A549 (cell line): ENCODE measurements around the gene TMEM271. TPM values are rescaled to one million over a fixed set of nuclear protein-coding genes. Genes with fewer than 3 reads are reported as not detected.
"Not testable (repeated sequence)": the region's sequence is repeated elsewhere in the genome, so short reads cannot be mapped to it uniquely, and the experiment has no call there.

Experiments
- ATAC-seq, 2 experiments: fragments of 200-7000 bp in 1 of 2; fragments of >200 bp in 1 of 2; cut with Nextera tagmentation in 1 of 2; cut with Tn5 transposase in 1 of 2; 3 replicates each; pipeline versions ENCODE4 v1.8.0 to v1.9.1; 2018 to 2020; ENCODE audit warnings: mild to moderate bottlenecking in 1 of 2, moderate library complexity in 1 of 2
- CTCF ChIA-PET: fragments of 300-600 bp; sonication (Branson Sonifier 250); formaldehyde crosslinking; extraction: SDS; loops from one replicate; lab custom pipeline; 2021; ENCODE audit warnings: antibody characterized with exemption, inconsistent platforms; lab: Yijun Ruan, JAX
- POLR2A ChIA-PET: fragments of 350-600 bp; formaldehyde crosslinking; extraction: SDS; loops from one replicate; lab custom pipeline; 2021; ENCODE audit warnings: antibody characterized with exemption, inconsistent platforms; lab: Yijun Ruan, JAX
- DNase-seq, 2 experiments: peaks; one replicate each; pipeline versions ENCODE4 v3.0.0 to v3.0.0-alpha.2; 2011 to 2016; ENCODE audit warnings: low read depth in 1 of 2, low spot score in 1 of 2
- FAIRE-seq: peaks from 2 replicates; lab custom pipeline; 2011; peaks lifted over from hg19 to GRCh38; lab: Jason Lieb, UNC
- H3K27ac ChIP-seq, 2 experiments: fragments of >200 bp; sonication (Bioruptor Twin); formaldehyde crosslinking; 3 replicates each; pipeline ENCODE4 v1.5.1; 2016 to 2017
- H3K4me1 ChIP-seq: fragments of >200 bp; sonication (Bioruptor Twin); formaldehyde crosslinking; 3 replicates; pipeline ENCODE4 v1.6.1; 2016
- H3K4me2 ChIP-seq: fragments of >200 bp; sonication (Bioruptor Twin); formaldehyde crosslinking; 3 replicates; pipeline ENCODE4 v1.6.1; 2016
- H3K4me3 ChIP-seq: fragments of >200 bp; sonication (Bioruptor Twin); formaldehyde crosslinking; 3 replicates; pipeline ENCODE4 v1.5.1; 2016
- H3K9me3 ChIP-seq: fragments of >200 bp; sonication (Bioruptor Twin); formaldehyde crosslinking; 3 replicates; pipeline ENCODE4 v1.6.1; 2016
- BHLHE40 ChIP-seq: IDR thresholded peaks from 2 replicates; pipeline ENCODE4 v1.6.1; 2012; ENCODE audit warnings: low read depth, low read length, inconsistent platforms
- EHF ChIP-seq: fragments of 250-450 bp; sonication (Bioruptor Pico); IDR thresholded peaks from 2 replicates; pipeline ENCODE4 v1.5.0; 2020; ENCODE audit warnings: mild to moderate bottlenecking
- EP300 ChIP-seq, 2 experiments: fragments of >200 bp; sonication (Bioruptor Twin); formaldehyde crosslinking; IDR thresholded peaks; 2 replicates in 1 of 2; 3 replicates in 1 of 2; pipeline ENCODE4 v1.6.1; 2016 to 2017
- FOSB ChIP-seq: fragments of 250-450 bp; sonication (Bioruptor Pico); IDR thresholded peaks from 2 replicates; pipeline ENCODE4 v1.5.0; 2020; ENCODE audit warnings: mild to moderate bottlenecking, moderate library complexity
- HDAC2 ChIP-seq: fragments of 200-600 bp; sonication (generic); IDR thresholded peaks from 2 replicates; pipeline ENCODE4 v1.6.1; 2016
- HEYL ChIP-seq: fragments of 250-450 bp; sonication (Bioruptor Pico); IDR thresholded peaks from 2 replicates; pipeline ENCODE4 v1.8.0; 2021; ENCODE audit warnings: mild to moderate bottlenecking, moderate library complexity
- HOXA7 ChIP-seq: fragments of 250-450 bp; sonication (Bioruptor Pico); IDR thresholded peaks from 2 replicates; pipeline ENCODE4 v1.5.0; 2020; ENCODE audit warnings: mild to moderate bottlenecking, moderate library complexity
- KDM1A ChIP-seq: fragments of 200-600 bp; sonication (generic); IDR thresholded peaks from 2 replicates; pipeline ENCODE4 v1.6.1; 2016; ENCODE audit warnings: low read depth, mild to moderate bottlenecking
- MAZ ChIP-seq: fragments of 150-350 bp; IDR thresholded peaks from 2 replicates; pipeline ENCODE4 v1.6.1; 2014; ENCODE audit warnings: antibody characterized with exemption, low read depth, low read length, borderline replicate concordance
- NR3C1 ChIP-seq: fragments of >200 bp; sonication (Bioruptor Twin); formaldehyde crosslinking; IDR thresholded peaks from 3 replicates; pipeline ENCODE4 v1.6.1; 2017
- POLR2AphosphoS2 ChIP-seq: conservative IDR thresholded peaks from 2 replicates; pipeline ENCODE4 v1.6.1; 2012; ENCODE audit warnings: low read length, improper control_type of control experiment, inconsistent platforms
- RCOR1 ChIP-seq: fragments of 150-350 bp; IDR thresholded peaks from 2 replicates; pipeline ENCODE4 v1.6.1; 2014; ENCODE audit warnings: antibody characterized with exemption, low read length, low read depth
- TFCP2L1 ChIP-seq: fragments of 250-450 bp; sonication (Bioruptor Pico); IDR thresholded peaks from 2 replicates; pipeline ENCODE4 v1.5.0; 2021; ENCODE audit warnings: mild to moderate bottlenecking
- TP53 ChIP-seq: fragments of 250-450 bp; sonication (Bioruptor Pico); IDR thresholded peaks from 2 replicates; pipeline ENCODE4 v1.5.0; 2021; ENCODE audit warnings: mild to moderate bottlenecking, moderate library complexity
- ZC3H11A ChIP-seq: fragments of 450-650 bp; IDR thresholded peaks from 2 replicates; pipeline ENCODE4 v1.6.1; 2014; ENCODE audit warnings: antibody characterized with exemption, mild to moderate bottlenecking
- ZSCAN20 ChIP-seq: fragments of 250-450 bp; sonication (Bioruptor Pico); IDR thresholded peaks from 2 replicates; pipeline ENCODE4 v1.8.0; 2022; ENCODE audit warnings: mild to moderate bottlenecking, moderate library complexity
- WGBS: methylation state at CpG from one replicate; pipeline ENCODE4 v1.1.6; 2017; ENCODE audit errors: missing lambda C conversion rate; 5-methylcytosine and 5-hydroxymethylcytosine counted together
- polyA plus RNA-seq, 4 experiments: library from polyadenylated mRNA; depleted of rRNA in 3 of 4; stranded (reverse); fragments of >200 nt; fragmentation: RNase III in 1 of 4; extraction: RNeasy Plus Mini Kit Qiagen cat#74134 plus additional on column Dnase treatment in 1 of 4; gene quantifications; 2 replicates in 3 of 4; 3 replicates in 1 of 4; pipeline ENCODE4 v1.2.3, GENCODE V29; 2011 to 2017
- TF ChIP-seq, protein P1 (sequence below): fragments of 150-350 bp; IDR thresholded peaks from 2 replicates; pipeline ENCODE4 v1.6.1; 2014; ENCODE audit warnings: low read depth, mild to moderate bottlenecking, low read length
- TF ChIP-seq, protein P2 (sequence below): IDR thresholded peaks from 2 replicates; pipeline ENCODE4 v1.6.1; 2012
- TF ChIP-seq, protein P3 (sequence below): fragments of 450-650 bp; IDR thresholded peaks from 2 replicates; pipeline ENCODE4 v1.6.1; 2014; ENCODE audit warnings: antibody characterized with exemption
- TF ChIP-seq, protein P4 (sequence below): IDR thresholded peaks from 2 replicates; pipeline ENCODE4 v1.6.1; 2012; ENCODE audit warnings: low read depth, borderline replicate concordance

TMEM271 gene
- polyA plus RNA-seq, 2 of the 4 experiments (the other 2 are of a cell fraction) = not detected

DNA sequence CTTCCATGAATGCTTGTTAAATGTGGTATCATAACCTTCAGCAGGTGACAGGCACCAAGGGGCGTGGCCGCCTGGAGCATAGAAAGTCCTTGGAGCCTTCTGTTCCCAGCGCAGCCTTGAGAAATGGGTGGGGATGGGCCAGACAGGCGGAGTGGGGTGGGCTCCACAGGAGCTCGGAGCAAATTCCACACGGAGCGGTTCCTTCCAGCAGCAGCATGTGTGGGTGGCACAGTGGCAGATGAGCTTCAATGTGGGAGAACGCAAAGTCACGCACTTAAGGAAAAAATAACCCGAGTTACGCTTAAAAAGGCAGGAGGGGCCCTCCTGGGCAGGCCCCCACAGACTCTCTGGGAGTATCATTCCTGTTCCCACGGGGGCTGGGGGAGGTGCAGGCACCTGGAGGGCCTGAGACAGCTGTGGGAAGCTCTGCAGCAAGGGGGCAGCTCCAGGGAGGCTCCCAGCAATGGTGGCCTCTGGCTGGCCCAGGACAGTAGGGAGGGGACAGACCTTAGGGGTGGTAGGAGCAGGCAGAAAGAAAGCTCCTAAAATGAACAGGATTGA, 15.3 kb downstream of the TMEM271 start:
- no peaks in the 10 kb centered on the region for H3K4me1 ChIP-seq
- no peak for FAIRE-seq
- CTCF ChIA-PET = no interaction called here
- no peak overlapping the region for H3K4me2 ChIP-seq
- no peak for DNase-seq
- POLR2A ChIA-PET = no interaction called here
- 39% methylated on average over 8 of the region's 12 CpGs for WGBS
- ATAC-seq = no peak
- no peak for TF ChIP-seq FOSB
- TF ChIP-seq BHLHE40 = no peak
- no peaks in the 10 kb centered on the region; the same call in 2 of the 3 replicates for H3K9me3 ChIP-seq
- H3K27ac ChIP-seq = no peak overlapping the region
- H3K4me3 ChIP-seq = no peak overlapping the region

DNA sequence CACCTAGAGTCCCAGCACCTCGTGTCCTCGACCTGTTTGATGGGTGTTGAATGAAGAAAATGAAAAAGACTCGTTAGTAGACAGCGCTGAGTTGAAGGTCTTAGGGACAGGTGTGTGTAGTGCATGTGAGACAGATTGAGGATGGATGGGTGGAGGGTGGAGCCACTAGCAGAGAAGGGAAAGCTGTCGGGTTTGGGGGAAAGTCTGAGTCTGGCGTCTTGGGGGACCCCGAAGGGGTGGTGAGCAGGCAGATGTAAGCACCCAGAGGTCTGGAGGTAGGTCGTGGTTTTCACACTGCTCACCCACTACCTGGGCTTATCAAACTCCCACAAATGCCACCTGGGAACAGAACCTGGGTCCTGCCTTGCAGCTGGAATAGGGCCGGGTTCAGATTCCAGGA, 16.0 kb downstream of the TMEM271 start:
- TF ChIP-seq ZC3H11A = no peak
- TF ChIP-seq EHF = no peak
- TF ChIP-seq MAZ = no peak
- no peak for TF ChIP-seq BHLHE40
- TF ChIP-seq KDM1A = no peak
- TF ChIP-seq, protein P1, sequence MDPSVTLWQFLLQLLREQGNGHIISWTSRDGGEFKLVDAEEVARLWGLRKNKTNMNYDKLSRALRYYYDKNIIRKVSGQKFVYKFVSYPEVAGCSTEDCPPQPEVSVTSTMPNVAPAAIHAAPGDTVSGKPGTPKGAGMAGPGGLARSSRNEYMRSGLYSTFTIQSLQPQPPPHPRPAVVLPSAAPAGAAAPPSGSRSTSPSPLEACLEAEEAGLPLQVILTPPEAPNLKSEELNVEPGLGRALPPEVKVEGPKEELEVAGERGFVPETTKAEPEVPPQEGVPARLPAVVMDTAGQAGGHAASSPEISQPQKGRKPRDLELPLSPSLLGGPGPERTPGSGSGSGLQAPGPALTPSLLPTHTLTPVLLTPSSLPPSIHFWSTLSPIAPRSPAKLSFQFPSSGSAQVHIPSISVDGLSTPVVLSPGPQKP = no peak
- TF ChIP-seq POLR2AphosphoS2 = no peak
- TF ChIP-seq, protein P2, sequence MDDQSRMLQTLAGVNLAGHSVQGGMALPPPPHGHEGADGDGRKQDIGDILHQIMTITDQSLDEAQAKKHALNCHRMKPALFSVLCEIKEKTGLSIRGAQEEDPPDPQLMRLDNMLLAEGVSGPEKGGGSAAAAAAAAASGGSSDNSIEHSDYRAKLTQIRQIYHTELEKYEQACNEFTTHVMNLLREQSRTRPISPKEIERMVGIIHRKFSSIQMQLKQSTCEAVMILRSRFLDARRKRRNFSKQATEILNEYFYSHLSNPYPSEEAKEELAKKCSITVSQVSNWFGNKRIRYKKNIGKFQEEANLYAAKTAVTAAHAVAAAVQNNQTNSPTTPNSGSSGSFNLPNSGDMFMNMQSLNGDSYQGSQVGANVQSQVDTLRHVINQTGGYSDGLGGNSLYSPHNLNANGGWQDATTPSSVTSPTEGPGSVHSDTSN = no peak
- TF ChIP-seq HDAC2 = no peak
- no peak for TF ChIP-seq HEYL (CRISPR knock-in tag)
- TF ChIP-seq, protein P3, sequence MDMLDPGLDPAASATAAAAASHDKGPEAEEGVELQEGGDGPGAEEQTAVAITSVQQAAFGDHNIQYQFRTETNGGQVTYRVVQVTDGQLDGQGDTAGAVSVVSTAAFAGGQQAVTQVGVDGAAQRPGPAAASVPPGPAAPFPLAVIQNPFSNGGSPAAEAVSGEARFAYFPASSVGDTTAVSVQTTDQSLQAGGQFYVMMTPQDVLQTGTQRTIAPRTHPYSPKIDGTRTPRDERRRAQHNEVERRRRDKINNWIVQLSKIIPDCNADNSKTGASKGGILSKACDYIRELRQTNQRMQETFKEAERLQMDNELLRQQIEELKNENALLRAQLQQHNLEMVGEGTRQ = no peak
- TF ChIP-seq, protein P4, sequence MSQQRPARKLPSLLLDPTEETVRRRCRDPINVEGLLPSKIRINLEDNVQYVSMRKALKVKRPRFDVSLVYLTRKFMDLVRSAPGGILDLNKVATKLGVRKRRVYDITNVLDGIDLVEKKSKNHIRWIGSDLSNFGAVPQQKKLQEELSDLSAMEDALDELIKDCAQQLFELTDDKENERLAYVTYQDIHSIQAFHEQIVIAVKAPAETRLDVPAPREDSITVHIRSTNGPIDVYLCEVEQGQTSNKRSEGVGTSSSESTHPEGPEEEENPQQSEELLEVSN = no peak
- TF ChIP-seq RCOR1 = no peak
- no peak for TF ChIP-seq TFCP2L1
- TF ChIP-seq ZSCAN20 (CRISPR knock-in tag) = no peak
- POLR2A ChIA-PET = no interaction called here
- H3K9me3 ChIP-seq = no peaks in the 10 kb centered on the region; the same call in 2 of the 3 replicates
- DNase-seq (no peak), ATAC-seq (no peak), FAIRE-seq (no peak)
- 34% methylated on average over 7 of the region's 9 CpGs for WGBS
- no peak overlapping the region for H3K4me2 ChIP-seq
- CTCF ChIA-PET = no interaction called here
- no peak overlapping the region for H3K27ac ChIP-seq
- no peak overlapping the region for H3K4me3 ChIP-seq
- H3K4me1 ChIP-seq = no peaks in the 10 kb centered on the region

DNA sequence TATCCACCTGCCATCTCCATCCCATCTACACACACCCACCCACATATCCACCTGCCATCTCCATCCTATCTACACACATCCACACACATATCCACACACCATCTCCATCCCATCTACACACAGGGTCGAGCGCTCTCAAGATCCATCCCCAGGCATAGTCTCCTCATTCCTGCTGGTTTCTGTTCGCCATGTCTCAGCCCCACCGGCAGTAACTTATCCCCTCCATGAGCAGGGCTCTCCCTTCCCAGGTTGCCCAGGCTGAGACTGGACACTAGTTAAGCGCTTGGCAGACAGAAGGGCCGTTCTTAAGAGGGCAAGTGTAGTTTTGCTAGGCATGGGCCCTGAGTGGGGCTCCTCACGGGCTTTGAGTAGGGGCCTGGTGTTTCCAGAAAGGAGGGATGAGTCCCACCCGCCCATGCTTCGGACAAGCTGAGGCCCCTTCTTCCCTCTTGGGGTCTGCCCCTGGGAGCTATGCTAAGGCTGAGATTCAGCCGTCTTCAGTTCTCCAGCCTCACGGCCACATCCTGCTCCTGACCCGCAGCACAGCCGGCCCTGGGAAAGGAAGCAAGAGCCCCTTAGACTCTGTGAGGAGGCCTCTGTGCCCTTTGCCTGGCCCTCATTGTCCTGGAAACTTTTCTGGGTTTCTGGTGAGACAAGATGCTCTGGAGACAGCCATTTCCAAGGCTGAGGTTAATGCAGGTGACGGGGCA, 20.4 kb downstream of the TMEM271 start:
- ChIA-PET CTCF (no interaction called here), POLR2A (no interaction called here)
- Histone ChIP-seq H3K4me2 (no peak overlapping the region), H3K4me3 (no peak overlapping the region), H3K27ac (no peak overlapping the region), H3K9me3 (no peaks in the 10 kb centered on the region; the same call in 2 of the 3 replicates), H3K4me1 (no peaks in the 10 kb centered on the region)
- WGBS = 22% methylated on average over 8 of the region's 14 CpGs
- no peak for TF ChIP-seq EP300 (IDR thresholded peaks at IDR 0.05)
- TF ChIP-seq TP53 = no peak
- TF ChIP-seq, protein P3 = no peak
- no peak for TF ChIP-seq HOXA7
- TF ChIP-seq NR3C1 = no peak
- no peak for TF ChIP-seq MAZ
- FAIRE-seq (peak; percentile 36), DNase-seq (no peak), ATAC-seq (no peak)

DNA sequence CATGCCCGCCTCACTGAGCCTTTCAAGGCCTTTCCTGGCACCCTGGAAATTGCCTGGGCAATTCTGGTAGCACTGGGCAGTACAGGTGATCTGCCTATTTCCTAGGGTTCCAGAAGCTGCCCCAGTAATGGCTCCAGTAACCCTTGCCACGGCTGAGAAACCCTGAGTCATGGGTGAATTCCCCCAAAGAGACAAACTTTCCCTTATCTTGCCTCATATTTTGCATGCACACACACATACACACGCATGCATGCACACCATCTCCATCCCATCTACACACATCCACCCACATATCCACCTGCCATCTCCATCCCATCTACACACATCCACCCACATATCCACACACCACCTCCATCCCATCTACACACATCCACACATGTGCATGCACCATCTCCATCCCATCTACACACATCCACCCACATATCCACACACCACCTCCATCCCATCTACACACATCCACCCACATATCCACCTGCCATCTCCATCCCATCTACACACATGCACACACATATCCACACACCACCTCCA, 21.2 kb downstream of the TMEM271 start:
- CTCF ChIA-PET, H3K4me3 ChIP-seq, H3K9me3 ChIP-seq, POLR2A ChIA-PET, DNase-seq, H3K27ac ChIP-seq, ATAC-seq, H3K4me2 ChIP-seq, H3K4me1 ChIP-seq: not testable (repeated sequence)
- 19% methylated on average over 3 of the region's 3 CpGs for WGBS
- peak; percentile 98 for FAIRE-seq
